Measurements from ENCODE around the gene SLC22A4.

Gene SLC22A4

GRCh38 chr5:132365213-132365612, 71.0 kb downstream of the SLC22A4 start:
- DNase-seq (ENCODE audit: low read depth), result peak; percentile 48
- H3K27me3 ChIP-seq (replicated peaks; ENCODE audit: control insufficient read depth, insufficient read depth, low read length), result no peaks in the 10 kb centered on the region
- no peaks in the 10 kb centered on the region for H3K36me3 ChIP-seq (ENCODE audit: control insufficient read depth, insufficient read depth, low read length, severe bottlenecking)
- no peak overlapping the region for H3K9ac ChIP-seq (ENCODE audit: low read length)
- H3K4me3 ChIP-seq (ENCODE audit: low read length), result no peak overlapping the region
- no peaks in the 10 kb centered on the region for H3K9me3 ChIP-seq (ENCODE audit: control insufficient read depth, low read length)
- H3K4me1 ChIP-seq (ENCODE audit: control insufficient read depth, insufficient read depth, low read length), result peaks cover 27% of the 10 kb centered on the region

GRCh38 chr5:132368186-132368585, 74.0 kb downstream of the SLC22A4 start:
- H3K9ac ChIP-seq (ENCODE audit: low read length), result no peak overlapping the region
- peaks cover 39% of the 10 kb centered on the region for H3K4me1 ChIP-seq (ENCODE audit: control insufficient read depth, insufficient read depth, low read length)
- no peaks in the 10 kb centered on the region for H3K9me3 ChIP-seq (ENCODE audit: control insufficient read depth, low read length)

GRCh38 chr5:132369007-132369473, 74.8 kb downstream of the SLC22A4 start:
- H3K9me3 ChIP-seq (ENCODE audit: control insufficient read depth, low read length), result no peaks in the 10 kb centered on the region
- peak overlapping the region; percentile 86 for H3K9ac ChIP-seq (ENCODE audit: low read length)
- H3K36me3 ChIP-seq (ENCODE audit: control insufficient read depth, insufficient read depth, low read length, severe bottlenecking), result no peaks in the 10 kb centered on the region
- peak overlapping the region; percentile 85 for H3K4me3 ChIP-seq (ENCODE audit: low read length)
- DNase-seq (ENCODE audit: low read depth), result no peak
- H3K4me1 ChIP-seq (ENCODE audit: control insufficient read depth, insufficient read depth, low read length), result peaks cover 30% of the 10 kb centered on the region
- no peaks in the 10 kb centered on the region for H3K27me3 ChIP-seq (replicated peaks; ENCODE audit: control insufficient read depth, insufficient read depth, low read length)

More at GRCh38 chr5:132368186-132368585, 74.0 kb downstream of the SLC22A4 start:
- no peaks in the 10 kb centered on the region for H3K27me3 ChIP-seq (replicated peaks; ENCODE audit: control insufficient read depth, insufficient read depth, low read length)
- H3K4me3 ChIP-seq (ENCODE audit: low read length), result no peak overlapping the region
- DNase-seq (ENCODE audit: low read depth), result no peak
- no peaks in the 10 kb centered on the region for H3K36me3 ChIP-seq (ENCODE audit: control insufficient read depth, insufficient read depth, low read length, severe bottlenecking)

GRCh38 chr5:132369474-132370180, 75.4 kb downstream of the SLC22A4 start, which contains the start of gene SLC22A5:
TSS of gene SLC22A5 (plus strand) at chr5:132369710. CDS start at chr5:132369973, 263 bp downstream.
- H3K9ac ChIP-seq (ENCODE audit: low read length), result peak within 1 kb of the TSS; percentile 86
- DNase-seq (ENCODE audit: low read depth), result peak; percentile 80
- no peaks in the 10 kb centered on the region for H3K9me3 ChIP-seq (ENCODE audit: control insufficient read depth, low read length)
- peaks cover 24% of the 10 kb centered on the region for H3K4me1 ChIP-seq (ENCODE audit: control insufficient read depth, insufficient read depth, low read length)
- no peaks in the 10 kb centered on the region for H3K36me3 ChIP-seq (ENCODE audit: control insufficient read depth, insufficient read depth, low read length, severe bottlenecking)
- H3K27me3 ChIP-seq (replicated peaks; ENCODE audit: control insufficient read depth, insufficient read depth, low read length), result no peaks in the 10 kb centered on the region
- H3K4me3 ChIP-seq (ENCODE audit: low read length), result peak within 1 kb of the TSS; percentile 85

GRCh38 chr5:132370181-132370970, 76.2 kb downstream of the SLC22A4 start:
- Histone ChIP-seq H3K27me3 (replicated peaks; ENCODE audit: control insufficient read depth, insufficient read depth, low read length) (no peaks in the 10 kb centered on the region), H3K4me3 (ENCODE audit: low read length) (peak overlapping the region; percentile 85), H3K36me3 (ENCODE audit: control insufficient read depth, insufficient read depth, low read length, severe bottlenecking) (no peaks in the 10 kb centered on the region), H3K4me1 (ENCODE audit: control insufficient read depth, insufficient read depth, low read length) (peaks cover 17% of the 10 kb centered on the region), H3K9me3 (ENCODE audit: control insufficient read depth, low read length) (no peaks in the 10 kb centered on the region), H3K9ac (ENCODE audit: low read length) (peak overlapping the region; percentile 86)
- DNase-seq (ENCODE audit: low read depth), result no peak

GRCh38 chr5:132370971-132371602, 76.9 kb downstream of the SLC22A4 start:
- H3K4me1 ChIP-seq (ENCODE audit: control insufficient read depth, insufficient read depth, low read length), result peaks cover 17% of the 10 kb centered on the region
- H3K27me3 ChIP-seq (replicated peaks; ENCODE audit: control insufficient read depth, insufficient read depth, low read length), result no peaks in the 10 kb centered on the region
- H3K9me3 ChIP-seq (ENCODE audit: control insufficient read depth, low read length), result no peaks in the 10 kb centered on the region
- no peak overlapping the region for H3K9ac ChIP-seq (ENCODE audit: low read length)
- peak overlapping the region; percentile 85 for H3K4me3 ChIP-seq (ENCODE audit: low read length)
- no peak for DNase-seq (ENCODE audit: low read depth)
- H3K36me3 ChIP-seq (ENCODE audit: control insufficient read depth, insufficient read depth, low read length, severe bottlenecking), result no peaks in the 10 kb centered on the region

- Histone ChIP-seq H3K36me3 (ENCODE audit: control insufficient read depth, insufficient read depth, low read length, severe bottlenecking) (no peaks in the 10 kb centered on the region), H3K9ac (ENCODE audit: low read length) (no peak overlapping the region), H3K4me1 (ENCODE audit: control insufficient read depth, insufficient read depth, low read length) (peaks cover 17% of the 10 kb centered on the region), H3K27me3 (replicated peaks; ENCODE audit: control insufficient read depth, insufficient read depth, low read length) (no peaks in the 10 kb centered on the region), H3K4me3 (ENCODE audit: low read length) (no peak overlapping the region), H3K9me3 (ENCODE audit: control insufficient read depth, low read length) (no peaks in the 10 kb centered on the region)
- no peak for DNase-seq (ENCODE audit: low read depth)
Observed at GRCh38 chr5:132371603-132371994, 77.4 kb downstream of the SLC22A4 start.

GRCh38 chr5:132372127-132372526, 77.9 kb downstream of the SLC22A4 start:
- H3K27me3 ChIP-seq (replicated peaks; ENCODE audit: control insufficient read depth, insufficient read depth, low read length), result no peaks in the 10 kb centered on the region

GRCh38 chr5:132372542-132372941, 78.3 kb downstream of the SLC22A4 start:
- no peak overlapping the region for H3K9ac ChIP-seq (ENCODE audit: low read length)
- H3K36me3 ChIP-seq (ENCODE audit: control insufficient read depth, insufficient read depth, low read length, severe bottlenecking), result no peaks in the 10 kb centered on the region
- DNase-seq (ENCODE audit: low read depth), result no peak
- no peaks in the 10 kb centered on the region for H3K9me3 ChIP-seq (ENCODE audit: control insufficient read depth, low read length)
- H3K4me1 ChIP-seq (ENCODE audit: control insufficient read depth, insufficient read depth, low read length), result peaks cover 23% of the 10 kb centered on the region
- H3K4me3 ChIP-seq (ENCODE audit: low read length), result no peak overlapping the region
- no peaks in the 10 kb centered on the region for H3K27me3 ChIP-seq (replicated peaks; ENCODE audit: control insufficient read depth, insufficient read depth, low read length)

More at GRCh38 chr5:132372127-132372526, 77.9 kb downstream of the SLC22A4 start:
- H3K9me3 ChIP-seq (ENCODE audit: control insufficient read depth, low read length), result no peaks in the 10 kb centered on the region
- no peak overlapping the region for H3K4me3 ChIP-seq (ENCODE audit: low read length)
- no peak overlapping the region for H3K9ac ChIP-seq (ENCODE audit: low read length)
- no peaks in the 10 kb centered on the region for H3K36me3 ChIP-seq (ENCODE audit: control insufficient read depth, insufficient read depth, low read length, severe bottlenecking)
- peaks cover 18% of the 10 kb centered on the region for H3K4me1 ChIP-seq (ENCODE audit: control insufficient read depth, insufficient read depth, low read length)
- no peak for DNase-seq (ENCODE audit: low read depth)

GRCh38 chr5:132375957-132376356, 81.8 kb downstream of the SLC22A4 start:
- H3K9ac ChIP-seq (ENCODE audit: low read length), result no peak overlapping the region
- H3K4me3 ChIP-seq (ENCODE audit: low read length), result no peak overlapping the region
- no peaks in the 10 kb centered on the region for H3K9me3 ChIP-seq (ENCODE audit: control insufficient read depth, low read length)
- DNase-seq (ENCODE audit: low read depth), result no peak
- H3K4me1 ChIP-seq (ENCODE audit: control insufficient read depth, insufficient read depth, low read length), result peaks cover 20% of the 10 kb centered on the region
- no peaks in the 10 kb centered on the region for H3K36me3 ChIP-seq (ENCODE audit: control insufficient read depth, insufficient read depth, low read length, severe bottlenecking)
- H3K27me3 ChIP-seq (replicated peaks; ENCODE audit: control insufficient read depth, insufficient read depth, low read length), result no peaks in the 10 kb centered on the region

Measured in adipocyte (in vitro differentiated cells).